IMR-90 (cell line): ENCODE results near the gene FAM83F.

Experiments used
- CTCF ChIP-seq: conservative IDR thresholded peaks from 2 replicates; pipeline ENCODE4 v1.5.1; 2012; ENCODE audit warnings: mild to moderate bottlenecking, low read depth, low read length, improper control_type of control experiment
- ELK1 ChIP-seq: fragments of 150-350 bp; IDR thresholded peaks from 2 replicates; pipeline ENCODE4 v1.6.1; 2016; ENCODE audit warnings: low read depth, mild to moderate bottlenecking, low read length, moderate library complexity, borderline replicate concordance
- FOS ChIP-seq: fragments of 150-350 bp; IDR thresholded peaks from 2 replicates; pipeline ENCODE4 v1.6.1; 2016; ENCODE audit warnings: low read depth, low read length
- POLR2A ChIP-seq: IDR thresholded peaks from 2 replicates; pipeline ENCODE4 v1.6.1; 2012; ENCODE audit warnings: mild to moderate bottlenecking, low read depth, low read length
- RFX5 ChIP-seq: IDR thresholded peaks from 2 replicates; pipeline ENCODE4 v1.8.0; 2012; ENCODE audit warnings: low read depth, mild to moderate bottlenecking, low read length, moderate library complexity
- SMC3 ChIP-seq: fragments of 150-350 bp; IDR thresholded peaks from 2 replicates; pipeline ENCODE4 v1.6.1; 2016; ENCODE audit warnings: low read depth, mild to moderate bottlenecking, antibody characterized with exemption, low read length, moderate library complexity

- TF ChIP-seq CTCF (no peak), FOS (no peak), ELK1 (no peak), RFX5 (no peak), POLR2A (no peak), SMC3 (no peak)
Observed at GRCh38 chr22:40014667-40015248, 20.0 kb downstream of the FAM83F start.
